SU-DHL-6 (cell line): ENCODE results near the gene SGTB.
A peak's percentile ranks its signal among the peaks of the same experiment; 100 is the strongest.

ENCODE experiments used
- H2AFZ ChIP-seq: fragments of 200-600 bp; sonication (generic); 2 replicates; pipeline ENCODE4 v1.6.1; 2014; ENCODE audit warnings: low read depth, mild to moderate bottlenecking, moderate library complexity, mixed read lengths, antibody characterized with exemption, low read length; ENCODE audit not compliant: severe bottlenecking
- H3F3A ChIP-seq: fragments of 200-600 bp; shearing (Covaris generic); 2 replicates; pipeline ENCODE4 v1.6.0; 2016; ENCODE audit warnings: antibody characterized with exemption, mild to moderate bottlenecking; ENCODE audit not compliant: insufficient read depth
- H3K27ac ChIP-seq: fragments of 200-600 bp; sonication (generic); 2 replicates; pipeline ENCODE4 v1.5.1; 2016; ENCODE audit warnings: low read depth, mild to moderate bottlenecking, low read length, moderate library complexity, mixed read lengths
- H3K27me3 ChIP-seq: fragments of 200-600 bp; sonication (generic), shearing (Covaris generic); 2 replicates; pipeline ENCODE4 v1.6.0; 2014; ENCODE audit warnings: mild to moderate bottlenecking, low read length
- H3K36me3 ChIP-seq: fragments of 200-600 bp; sonication (generic); 2 replicates; pipeline ENCODE4 v1.6.1; 2014; ENCODE audit warnings: mild to moderate bottlenecking, low read length, mixed read lengths
- H3K4me2 ChIP-seq: fragments of 300-600, 200-600 bp; shearing (Covaris generic), sonication (generic); 2 replicates; pipeline ENCODE4 v1.6.0; 2014; ENCODE audit warnings: low read length, low read depth, mild to moderate bottlenecking; ENCODE audit not compliant: poor library complexity, severe bottlenecking
- H3K4me3 ChIP-seq: fragments of 200-600 bp; sonication (generic); 2 replicates; pipeline ENCODE4 v1.5.1; 2014; ENCODE audit warnings: antibody characterized with exemption, low read length, mild to moderate bottlenecking, mixed read lengths; ENCODE audit not compliant: insufficient read depth, poor library complexity, severe bottlenecking
- H3K79me2 ChIP-seq: fragments of 200-600 bp; sonication (generic); 2 replicates; pipeline ENCODE4 v1.6.1; 2014; ENCODE audit warnings: mild to moderate bottlenecking, low read length, moderate library complexity; ENCODE audit not compliant: insufficient read depth
- H3K9ac ChIP-seq: fragments of 200-600 bp; sonication (generic); 2 replicates; pipeline ENCODE4 v1.7.0; 2014; ENCODE audit warnings: mild to moderate bottlenecking, low read length
- H3K9me2 ChIP-seq: fragments of 200-600 bp; sonication (generic); replicated peaks from 2 replicates; pipeline ENCODE4 v1.6.1; 2014; ENCODE audit warnings: low read length; ENCODE audit not compliant: insufficient read depth
- H3K9me3 ChIP-seq: fragments of 200-600 bp; sonication (generic); 2 replicates; pipeline ENCODE4 v1.6.1; 2014; ENCODE audit warnings: low read length, mixed read lengths; ENCODE audit not compliant: insufficient read depth
- H4K20me1 ChIP-seq: fragments of 200-600 bp; sonication (generic); 2 replicates; pipeline ENCODE4 v1.6.1; 2014; ENCODE audit warnings: low read depth, mild to moderate bottlenecking, antibody characterized with exemption, low read length, moderate library complexity, mixed read lengths
- CTCF ChIP-seq: fragments of 200-600 bp; sonication (generic); IDR thresholded peaks from one replicate; pipeline ENCODE4 v1.5.1; 2017; ENCODE audit warnings: antibody characterized with exemption, mild to moderate bottlenecking, low read length, moderate library complexity; ENCODE audit not compliant: insufficient read depth, poor library complexity, severe bottlenecking
- EZH2phosphoT487 ChIP-seq: fragments of 200-600 bp; sonication (generic), shearing (Covaris generic); conservative IDR thresholded peaks from 2 replicates; pipeline ENCODE4 v1.6.1; 2018; ENCODE audit warnings: mild to moderate bottlenecking, antibody characterized with exemption, low read length, moderate library complexity, mixed read lengths

The SGTB gene

DNA sequence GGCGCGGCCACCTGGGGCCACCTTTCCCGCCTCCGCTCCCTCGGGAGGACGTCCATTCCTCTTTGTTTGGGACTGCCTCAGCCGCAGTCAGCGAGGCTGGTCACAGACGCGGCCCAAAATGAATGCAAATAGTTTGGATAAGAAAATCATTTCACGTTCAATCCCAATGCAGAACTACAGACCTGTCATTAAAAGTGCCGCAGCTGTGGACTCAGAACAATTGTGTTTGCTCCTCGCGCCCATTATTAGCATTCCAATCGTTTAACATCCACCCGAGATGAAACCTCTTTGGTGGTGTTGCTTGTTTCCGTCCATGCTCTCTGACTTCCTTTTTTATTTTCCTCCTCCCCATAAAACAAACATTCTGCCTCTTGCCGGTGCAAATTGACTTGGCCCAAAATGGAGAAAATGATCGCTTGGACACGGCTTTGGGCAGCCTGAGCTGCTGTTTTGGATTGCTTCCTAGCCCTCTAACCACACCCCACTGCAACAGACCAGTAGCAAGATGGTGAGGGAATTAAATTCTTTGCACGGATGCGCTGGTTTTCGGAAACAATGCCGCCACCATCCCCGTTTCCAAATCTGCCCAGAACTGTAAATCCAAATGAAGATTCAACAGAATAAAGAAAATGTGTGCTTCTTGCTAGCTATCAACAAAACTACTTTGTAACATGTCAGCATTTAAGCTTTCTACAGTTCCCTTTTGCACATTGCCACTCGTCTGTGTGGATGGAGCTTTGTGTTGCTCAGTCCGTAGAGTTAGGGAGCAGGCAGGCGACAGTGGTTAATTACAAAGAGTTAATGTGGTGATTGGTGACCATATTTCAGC lies 880 bp upstream of the SGTB start:
- Histone ChIP-seq H3K27ac (no peak overlapping the region), H2AFZ (peak overlapping the region; percentile 92)
- TF ChIP-seq EZH2phosphoT487 (no peak), CTCF (no peak)

GRCh38 chr5:65721050-65721719 lies 724 bp downstream of the SGTB start:
- no peak for TF ChIP-seq CTCF
- TF ChIP-seq EZH2phosphoT487 = no peak
- H3F3A ChIP-seq = peaks cover 18% of the 10 kb centered on the region; the same call in 1 of the 2 replicates
- H3K4me2 ChIP-seq = peak overlapping the region; percentile 91
- no peaks in the 10 kb centered on the region for H3K9me3 ChIP-seq
- H2AFZ ChIP-seq = peak overlapping the region; percentile 95
- H3K9ac ChIP-seq = peak overlapping the region; percentile 79
- peaks cover 3% of the 10 kb centered on the region; the same call in 1 of the 2 replicates for H3K79me2 ChIP-seq
- no peak overlapping the region; the same call in 1 of the 2 replicates for H3K27ac ChIP-seq
- no peaks in the 10 kb centered on the region for H3K9me2 ChIP-seq
- no peaks in the 10 kb centered on the region for H3K36me3 ChIP-seq
- peak overlapping the region; percentile 87 for H3K4me3 ChIP-seq
- H4K20me1 ChIP-seq = no peaks in the 10 kb centered on the region
- H3K27me3 ChIP-seq = no peaks in the 10 kb centered on the region

More for the DNA sequence above, 880 bp upstream of the SGTB start:
- H3K4me2 ChIP-seq = peak overlapping the region; percentile 91
- H3K9me3 ChIP-seq = no peaks in the 10 kb centered on the region
- H3K79me2 ChIP-seq = peaks cover 12% of the 10 kb centered on the region
- H3F3A ChIP-seq = peaks cover 18% of the 10 kb centered on the region
- H3K4me3 ChIP-seq = peak overlapping the region; percentile 87
- H4K20me1 ChIP-seq = no peaks in the 10 kb centered on the region
- H3K9ac ChIP-seq = peak overlapping the region; percentile 79
- no peaks in the 10 kb centered on the region for H3K27me3 ChIP-seq
- H3K36me3 ChIP-seq = no peaks in the 10 kb centered on the region
- H3K9me2 ChIP-seq = no peaks in the 10 kb centered on the region

GRCh38 chr5:65718576-65719310 lies 3.2 kb downstream of the SGTB start:
- Histone ChIP-seq H2AFZ (no peak overlapping the region), H3K9me2 (no peaks in the 10 kb centered on the region), H3K9ac (no peak overlapping the region), H3K27me3 (no peaks in the 10 kb centered on the region), H3K36me3 (no peaks in the 10 kb centered on the region), H4K20me1 (no peaks in the 10 kb centered on the region), H3K4me3 (no peak overlapping the region), H3K4me2 (no peak overlapping the region), H3K9me3 (no peaks in the 10 kb centered on the region), H3K27ac (no peak overlapping the region), H3K79me2 (no peaks in the 10 kb centered on the region), H3F3A (0 out of 2 replicates have a peak, but pooled peaks cover 14% of the 10 kb centered on the region)
- no peak for TF ChIP-seq CTCF
- no peak for TF ChIP-seq EZH2phosphoT487
